ENCODE results near the gene CACNG6.

CACNG6 gene

DNA sequence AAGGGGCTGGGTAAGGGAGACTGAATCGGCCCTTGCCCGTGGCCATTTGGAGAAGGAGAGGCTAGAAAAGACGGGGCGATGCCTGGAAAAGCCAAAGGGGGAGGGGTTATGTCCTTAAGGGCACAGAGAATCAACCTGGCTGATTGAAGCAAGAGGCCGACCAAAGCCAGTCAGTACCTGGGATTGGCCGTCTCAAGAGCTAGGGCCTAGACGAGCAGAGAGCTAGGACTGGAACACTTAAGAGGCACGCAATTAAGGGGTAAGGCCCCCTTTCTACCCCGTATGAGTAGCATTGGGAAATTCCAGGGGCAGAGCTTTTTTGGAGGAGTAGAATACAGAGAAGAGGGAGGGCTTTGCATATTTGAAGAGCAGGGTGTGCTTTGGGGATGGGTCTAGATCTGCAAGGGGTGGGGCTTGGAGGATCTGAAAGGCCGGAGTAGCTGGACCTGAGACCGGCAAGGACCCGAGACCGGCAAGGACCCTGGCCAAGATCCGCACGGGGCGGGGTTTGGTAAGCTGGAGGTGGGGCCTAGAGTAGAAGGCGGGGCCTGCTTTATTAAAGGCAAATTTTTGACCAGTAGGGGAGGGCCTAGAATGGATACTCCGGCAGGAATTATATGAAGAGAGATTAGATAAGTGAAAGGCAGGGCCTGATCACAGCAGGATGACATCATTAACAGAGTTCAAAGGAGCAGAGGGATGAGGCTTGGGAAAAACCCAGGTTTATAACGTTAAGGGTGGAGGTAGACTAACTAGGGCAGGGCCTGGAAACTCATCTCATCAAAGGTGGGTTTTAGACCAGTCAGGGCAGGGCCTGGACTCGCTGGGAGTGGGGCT is 10.7 kb upstream of the CACNG6 start:
- FAIRE-seq (no peak), DNase-seq (ENCODE audit: insufficient read length, low spot score) (no peak)
- TF ChIP-seq, protein P1, sequence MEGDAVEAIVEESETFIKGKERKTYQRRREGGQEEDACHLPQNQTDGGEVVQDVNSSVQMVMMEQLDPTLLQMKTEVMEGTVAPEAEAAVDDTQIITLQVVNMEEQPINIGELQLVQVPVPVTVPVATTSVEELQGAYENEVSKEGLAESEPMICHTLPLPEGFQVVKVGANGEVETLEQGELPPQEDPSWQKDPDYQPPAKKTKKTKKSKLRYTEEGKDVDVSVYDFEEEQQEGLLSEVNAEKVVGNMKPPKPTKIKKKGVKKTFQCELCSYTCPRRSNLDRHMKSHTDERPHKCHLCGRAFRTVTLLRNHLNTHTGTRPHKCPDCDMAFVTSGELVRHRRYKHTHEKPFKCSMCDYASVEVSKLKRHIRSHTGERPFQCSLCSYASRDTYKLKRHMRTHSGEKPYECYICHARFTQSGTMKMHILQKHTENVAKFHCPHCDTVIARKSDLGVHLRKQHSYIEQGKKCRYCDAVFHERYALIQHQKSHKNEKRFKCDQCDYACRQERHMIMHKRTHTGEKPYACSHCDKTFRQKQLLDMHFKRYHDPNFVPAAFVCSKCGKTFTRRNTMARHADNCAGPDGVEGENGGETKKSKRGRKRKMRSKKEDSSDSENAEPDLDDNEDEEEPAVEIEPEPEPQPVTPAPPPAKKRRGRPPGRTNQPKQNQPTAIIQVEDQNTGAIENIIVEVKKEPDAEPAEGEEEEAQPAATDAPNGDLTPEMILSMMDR (IDR thresholded peaks at IDR 0.05; ENCODE audit: insufficient read depth, missing control alignments), result no peak

DNA sequence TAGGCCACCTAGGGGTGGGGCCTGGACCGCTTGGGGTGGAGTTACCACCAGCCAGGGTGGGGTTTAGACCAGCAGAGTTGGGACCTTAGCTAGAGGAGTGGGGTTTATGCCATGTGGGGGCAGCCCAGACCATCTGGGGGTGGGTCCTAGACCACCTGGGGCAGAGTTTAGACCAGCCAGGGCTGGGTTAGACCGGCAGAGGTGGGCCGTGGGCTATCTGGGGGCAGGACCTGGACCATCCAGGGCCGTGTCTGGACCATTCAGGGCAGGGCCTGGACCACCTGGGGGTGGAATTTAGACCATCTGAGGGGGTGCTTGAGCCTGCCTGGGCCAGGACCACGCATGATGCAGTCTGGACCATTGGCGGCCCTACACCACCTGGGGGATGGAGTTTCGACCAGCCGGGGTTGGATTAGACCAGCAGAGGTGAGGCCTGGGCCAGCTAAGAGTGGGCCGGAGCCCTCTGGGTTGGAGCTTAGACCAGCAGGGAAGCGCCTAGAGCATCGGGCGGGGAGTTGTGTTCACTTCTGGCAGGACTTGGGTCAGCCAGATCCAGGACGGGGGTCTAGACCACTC is 10.0 kb upstream of the CACNG6 start:
- FAIRE-seq (no peak), DNase-seq (ENCODE audit: insufficient read length, low spot score) (no peak)
- TF ChIP-seq, protein P1 (IDR thresholded peaks at IDR 0.05; ENCODE audit: insufficient read depth, missing control alignments), result no peak

DNA sequence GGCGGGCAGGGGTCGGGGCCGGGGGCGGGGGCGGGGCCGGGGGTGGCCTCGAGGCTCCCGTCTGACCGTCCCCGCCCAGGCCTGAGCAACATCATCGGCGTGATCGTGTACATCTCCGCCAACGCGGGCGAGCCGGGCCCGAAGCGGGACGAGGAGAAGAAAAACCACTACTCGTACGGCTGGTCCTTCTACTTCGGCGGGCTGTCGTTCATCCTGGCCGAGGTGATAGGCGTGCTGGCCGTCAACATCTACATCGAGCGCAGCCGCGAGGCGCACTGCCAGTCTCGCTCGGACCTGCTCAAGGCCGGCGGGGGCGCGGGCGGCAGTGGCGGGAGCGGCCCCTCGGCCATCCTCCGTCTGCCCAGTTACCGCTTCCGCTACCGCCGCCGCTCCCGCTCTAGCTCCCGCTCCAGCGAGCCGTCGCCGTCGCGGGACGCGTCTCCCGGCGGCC is 9.4 kb upstream of the CACNG6 start:
- DNase-seq (ENCODE audit: insufficient read length, low spot score) (no peak), FAIRE-seq (no peak)
- TF ChIP-seq, protein P1 (IDR thresholded peaks at IDR 0.05; ENCODE audit: insufficient read depth, missing control alignments), result no peak

DNA sequence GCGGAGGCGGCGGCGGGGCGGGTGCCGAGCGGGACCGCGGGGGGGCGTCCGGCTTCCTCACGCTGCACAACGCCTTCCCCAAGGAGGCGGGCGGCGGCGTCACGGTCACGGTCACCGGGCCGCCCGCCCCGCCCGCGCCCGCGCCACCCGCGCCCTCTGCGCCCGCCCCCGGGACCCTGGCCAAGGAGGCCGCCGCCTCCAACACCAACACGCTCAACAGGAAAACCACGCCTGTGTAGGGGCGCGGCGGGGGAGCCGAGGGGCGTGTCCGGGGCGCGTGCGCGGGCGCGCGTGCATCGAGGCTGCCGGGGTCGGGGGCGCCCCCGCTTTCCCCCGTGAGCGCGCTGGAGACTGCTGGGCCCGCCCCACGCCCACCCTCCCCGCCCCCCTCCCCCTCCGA is 8.8 kb upstream of the CACNG6 start:
- no peak for FAIRE-seq
- TF ChIP-seq, protein P1 (IDR thresholded peaks at IDR 0.05; ENCODE audit: insufficient read depth, missing control alignments), result no peak
- DNase-seq (ENCODE audit: insufficient read length, low spot score), result peak; percentile 59

DNA sequence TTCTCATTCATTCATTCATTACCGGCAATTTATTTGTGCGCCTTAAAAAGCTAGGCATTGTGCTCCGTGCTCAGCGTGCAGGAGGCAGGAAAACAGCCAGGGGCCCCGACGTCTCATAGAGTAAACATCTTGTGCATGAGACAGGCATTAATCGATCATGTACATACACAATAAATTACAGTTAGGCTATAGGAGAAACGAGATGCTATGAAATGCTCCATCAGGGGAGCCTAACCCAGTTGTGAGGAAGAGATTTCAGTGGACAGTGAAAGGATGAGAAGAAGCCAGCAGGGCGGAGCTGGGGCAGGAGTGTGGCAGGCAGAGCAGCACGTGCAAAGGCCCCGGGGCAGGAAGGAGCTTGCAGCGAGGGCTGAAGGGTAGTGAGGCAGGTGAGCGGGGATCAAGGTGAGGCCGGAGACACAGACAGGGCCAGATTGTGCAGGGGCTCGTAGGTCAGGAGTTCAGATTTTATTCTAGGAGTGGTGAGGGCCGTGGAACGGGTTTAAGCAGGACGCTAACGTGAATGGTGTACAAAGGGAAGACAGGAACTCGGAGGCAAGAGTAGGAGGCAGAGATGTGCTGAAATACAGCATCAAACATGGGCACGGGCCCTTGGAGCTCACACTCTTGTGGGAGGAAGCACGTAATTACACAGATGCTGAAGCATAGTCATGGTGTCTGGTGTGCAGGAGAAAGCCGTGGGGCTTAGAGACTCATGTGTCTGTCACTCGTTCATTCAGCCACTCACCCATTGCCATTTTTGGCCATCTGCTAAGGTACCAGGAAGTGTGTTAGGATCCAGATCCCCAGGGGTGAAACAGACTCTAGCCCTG is 7.8 kb upstream of the CACNG6 start:
- FAIRE-seq, result no peak
- TF ChIP-seq, protein P1 (IDR thresholded peaks at IDR 0.05; ENCODE audit: insufficient read depth, missing control alignments), result no peak
- DNase-seq (ENCODE audit: insufficient read length, low spot score), result no peak

DNA sequence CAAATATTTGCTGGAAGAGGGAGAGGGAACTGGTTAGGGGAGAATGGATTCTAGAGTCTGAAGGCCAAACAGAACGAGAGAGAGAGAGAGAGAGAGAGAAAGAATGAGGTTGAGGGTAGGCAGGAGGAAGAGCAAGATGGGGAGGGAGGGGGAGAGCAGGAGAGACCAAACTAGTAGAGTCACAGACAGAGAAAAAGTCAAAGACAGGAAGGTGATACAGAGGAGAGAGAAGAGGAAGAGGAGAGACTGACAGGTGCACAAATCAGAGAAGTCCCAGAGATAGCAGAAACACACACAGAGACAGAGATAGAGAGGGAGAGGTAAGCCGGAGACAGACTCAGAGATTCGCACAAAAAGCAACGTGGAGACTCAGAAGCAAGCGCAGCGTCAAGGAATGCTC is 5.6 kb upstream of the CACNG6 start:
- TF ChIP-seq, protein P1 (IDR thresholded peaks at IDR 0.05; ENCODE audit: insufficient read depth, missing control alignments), result no peak
- FAIRE-seq (no peak), DNase-seq (ENCODE audit: insufficient read length, low spot score) (no peak)

Data from D721Med (cell line).